GM10266 (cell line): ENCODE results near the gene DDX20.

ENCODE experiments used
- DNase-seq: peaks from one replicate; pipeline ENCODE4 v3.0.0; 2012; ENCODE audit errors: extremely low spot score
- CTCF ChIP-seq: IDR thresholded peaks from 2 replicates; pipeline ENCODE4 v1.5.1; 2012; ENCODE audit warnings: mild to moderate bottlenecking, low read depth; ENCODE audit not compliant: control insufficient read depth, insufficient read depth; ENCODE audit errors: missing control alignments

Gene DDX20

GRCh38 chr1:111777301-111777700 lies 21.6 kb downstream of the DDX20 start:
- TF ChIP-seq CTCF: no peak
- DNase-seq: no peak

GRCh38 chr1:111778066-111778465 lies 22.4 kb downstream of the DDX20 start:
- no peak for TF ChIP-seq CTCF
- DNase-seq: no peak

DNA sequence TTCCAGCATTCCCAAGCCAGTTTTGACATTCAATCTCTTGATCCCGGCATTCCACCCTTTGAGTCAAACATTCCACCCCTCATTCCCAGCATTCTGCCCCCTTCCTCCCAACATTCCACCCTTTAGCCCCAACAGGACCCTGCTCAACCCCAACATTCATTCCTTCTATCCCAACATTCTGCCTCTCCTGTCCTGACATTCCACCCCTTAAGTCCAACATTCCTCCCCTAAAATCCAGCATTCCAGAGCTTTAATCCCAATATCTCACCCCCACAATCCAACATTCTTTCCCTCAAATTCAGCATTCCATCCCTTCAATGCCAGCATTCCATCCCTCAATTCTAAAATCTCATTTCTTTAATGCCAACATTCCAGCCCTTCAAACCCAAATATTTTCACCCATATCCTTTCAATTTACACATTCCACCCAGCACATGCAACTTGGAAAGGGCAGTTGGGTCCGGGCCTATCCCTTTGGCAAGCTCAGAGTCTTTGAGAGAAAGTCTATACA lies 22.9 kb downstream of the DDX20 start:
- TF ChIP-seq CTCF: no peak
- no peak for DNase-seq

DNA sequence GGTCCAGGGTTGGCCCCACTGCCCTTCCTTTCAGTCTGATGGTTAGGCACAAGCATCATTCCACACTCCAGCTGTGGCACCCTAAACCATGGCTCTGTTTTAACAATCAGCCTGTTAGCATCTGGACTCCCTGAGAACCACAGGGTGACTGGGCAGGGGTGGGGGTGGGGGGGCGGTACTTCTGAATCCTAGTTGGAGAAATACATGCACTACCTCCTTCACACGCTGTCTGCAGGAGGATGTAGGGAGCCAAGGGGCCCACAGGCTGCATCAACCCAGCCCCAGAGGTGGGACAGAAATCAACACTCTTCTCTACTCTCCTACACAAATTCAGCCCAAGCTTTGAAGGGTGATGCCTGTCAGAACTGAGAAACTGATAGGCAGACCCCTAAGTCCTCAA lies 23.8 kb downstream of the DDX20 start:
- no peak for TF ChIP-seq CTCF
- DNase-seq: no peak

- DNase-seq: no peak
- no peak for TF ChIP-seq CTCF
Observed at GRCh38 chr1:111784273-111784901, 28.7 kb downstream of the DDX20 start.

DNA sequence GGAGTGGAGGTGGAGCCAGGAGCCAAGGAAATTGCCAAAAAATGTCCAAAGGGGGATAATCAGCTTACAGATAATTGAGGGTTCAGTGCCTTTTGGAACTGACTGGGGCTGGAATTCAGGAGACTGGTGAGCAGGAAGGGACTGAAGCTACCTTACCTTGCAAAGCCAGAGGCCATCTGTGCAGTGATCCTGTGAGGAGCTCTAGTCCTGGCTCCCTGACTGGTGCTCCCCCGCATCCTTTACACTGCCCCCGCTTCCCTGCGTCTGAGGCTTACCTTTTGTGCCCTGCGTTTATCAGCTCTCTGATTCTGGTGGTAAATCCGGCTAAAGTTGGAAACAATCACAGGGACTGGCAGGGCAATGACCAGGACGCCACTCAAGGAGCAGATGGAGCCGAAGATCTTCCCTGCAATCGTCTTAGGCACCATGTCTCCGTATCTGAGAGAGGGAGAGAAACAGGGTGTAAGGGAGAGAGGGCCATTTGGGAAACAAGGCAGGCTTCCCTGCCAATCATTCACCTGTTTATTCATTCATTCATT lies 31.0 kb downstream of the DDX20 start:
- no peak for TF ChIP-seq CTCF
- no peak for DNase-seq

DNA sequence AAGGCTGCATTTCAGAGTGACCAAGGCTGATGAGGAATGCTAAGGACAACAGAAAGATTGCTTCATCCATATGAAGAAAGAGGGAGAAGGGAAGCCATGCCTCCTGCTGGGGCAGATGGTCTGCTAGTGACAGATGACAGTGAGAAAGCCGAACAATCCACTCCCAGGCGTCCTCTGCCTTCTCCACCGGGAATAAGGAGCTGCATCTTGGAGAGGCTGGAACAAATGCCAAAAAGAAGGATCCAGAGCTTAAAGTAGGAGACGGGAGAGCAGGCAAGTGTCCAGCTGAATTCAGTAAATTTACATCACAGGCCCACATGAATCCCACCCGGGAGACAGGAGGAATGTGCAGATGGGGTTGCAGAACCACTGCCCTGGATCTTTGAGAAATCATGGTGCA lies 33.4 kb downstream of the DDX20 start:
- no peak for TF ChIP-seq CTCF
- DNase-seq: no peak
